H1 (cell line): ENCODE measurements around the gene DKC1. TPM values are rescaled to one million over a fixed set of nuclear protein-coding genes. Genes with fewer than 3 reads are reported as not detected.

Experiments
- SIN3A ChIP-seq, 2 experiments: IDR thresholded peaks in 1 of 2; conservative IDR thresholded peaks in 1 of 2; 2 replicates each; pipeline ENCODE4 v1.6.1; 2011 to 2012; ENCODE audit warnings: low read length in 2 of 2, improper control_type of control experiment in 1 of 2, low read depth in 1 of 2, mild to moderate bottlenecking in 1 of 2
- TAF1 ChIP-seq: IDR thresholded peaks from 2 replicates; pipeline ENCODE4 v1.6.1; 2011; ENCODE audit warnings: mild to moderate bottlenecking, low read depth, low read length
- polyA plus RNA-seq, 7 experiments: library from polyadenylated mRNA; depleted of rRNA in 3 of 7; stranded (reverse) in 5 of 7; unstranded in 2 of 7; fragments of >200 nt in 5 of 7; fragments of 200-250 nt in 2 of 7; gene quantifications; 1 replicate in 5 of 7; 2 replicates in 1 of 7; 4 replicates in 1 of 7; pipeline versions ENCODE4 v1.2.1 to v1.2.3, GENCODE V29; 2011 to 2013; ENCODE audit warnings: missing spikeins in 2 of 7, mixed read lengths in 2 of 7
- total RNA-seq: library from RNA; stranded (reverse); fragmentation: NEBNext Ultra II Directional; extraction: Animal tissue kit (Norgen Biotek cat#: 25700); gene quantifications from 2 replicates; pipeline ENCODE4 v1.2.1, GENCODE V29; 2021
- TF ChIP-seq, protein P1 (sequence below): fragments of 300-600 bp; sonication (generic); IDR thresholded peaks from 2 replicates; pipeline ENCODE4 v1.7.1; 2012; ENCODE audit warnings: low read length, moderate library complexity, mild to moderate bottlenecking, inconsistent platforms; ENCODE audit not compliant: insufficient replicate concordance

Gene DKC1
- total and polyA plus RNA-seq, 2 of the 8 experiments (the other 6 are each of a cell fraction or from before 2014, with no cell fraction given) = 65.6 to 143 TPM

DNA sequence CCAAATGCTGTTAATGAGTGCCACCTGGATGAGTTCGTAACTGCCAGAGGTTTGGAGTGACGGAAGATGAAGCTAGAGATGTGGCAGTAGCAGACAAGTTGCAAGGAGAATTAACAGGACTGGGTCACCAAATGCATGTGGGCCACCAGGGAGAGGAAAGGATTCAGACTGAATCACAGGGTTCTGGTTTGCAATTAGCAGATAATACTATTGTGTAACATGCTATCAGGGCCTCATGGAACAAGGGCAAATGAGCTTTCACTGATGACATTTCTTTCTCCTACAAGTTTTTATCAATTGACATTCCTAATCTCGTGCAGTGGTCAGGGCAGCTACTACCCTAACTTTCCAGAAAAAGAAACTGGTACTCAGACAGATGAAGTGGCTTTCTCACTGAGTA is 33.2 kb upstream of the DKC1 start (continued):
- TF ChIP-seq, protein P1, sequence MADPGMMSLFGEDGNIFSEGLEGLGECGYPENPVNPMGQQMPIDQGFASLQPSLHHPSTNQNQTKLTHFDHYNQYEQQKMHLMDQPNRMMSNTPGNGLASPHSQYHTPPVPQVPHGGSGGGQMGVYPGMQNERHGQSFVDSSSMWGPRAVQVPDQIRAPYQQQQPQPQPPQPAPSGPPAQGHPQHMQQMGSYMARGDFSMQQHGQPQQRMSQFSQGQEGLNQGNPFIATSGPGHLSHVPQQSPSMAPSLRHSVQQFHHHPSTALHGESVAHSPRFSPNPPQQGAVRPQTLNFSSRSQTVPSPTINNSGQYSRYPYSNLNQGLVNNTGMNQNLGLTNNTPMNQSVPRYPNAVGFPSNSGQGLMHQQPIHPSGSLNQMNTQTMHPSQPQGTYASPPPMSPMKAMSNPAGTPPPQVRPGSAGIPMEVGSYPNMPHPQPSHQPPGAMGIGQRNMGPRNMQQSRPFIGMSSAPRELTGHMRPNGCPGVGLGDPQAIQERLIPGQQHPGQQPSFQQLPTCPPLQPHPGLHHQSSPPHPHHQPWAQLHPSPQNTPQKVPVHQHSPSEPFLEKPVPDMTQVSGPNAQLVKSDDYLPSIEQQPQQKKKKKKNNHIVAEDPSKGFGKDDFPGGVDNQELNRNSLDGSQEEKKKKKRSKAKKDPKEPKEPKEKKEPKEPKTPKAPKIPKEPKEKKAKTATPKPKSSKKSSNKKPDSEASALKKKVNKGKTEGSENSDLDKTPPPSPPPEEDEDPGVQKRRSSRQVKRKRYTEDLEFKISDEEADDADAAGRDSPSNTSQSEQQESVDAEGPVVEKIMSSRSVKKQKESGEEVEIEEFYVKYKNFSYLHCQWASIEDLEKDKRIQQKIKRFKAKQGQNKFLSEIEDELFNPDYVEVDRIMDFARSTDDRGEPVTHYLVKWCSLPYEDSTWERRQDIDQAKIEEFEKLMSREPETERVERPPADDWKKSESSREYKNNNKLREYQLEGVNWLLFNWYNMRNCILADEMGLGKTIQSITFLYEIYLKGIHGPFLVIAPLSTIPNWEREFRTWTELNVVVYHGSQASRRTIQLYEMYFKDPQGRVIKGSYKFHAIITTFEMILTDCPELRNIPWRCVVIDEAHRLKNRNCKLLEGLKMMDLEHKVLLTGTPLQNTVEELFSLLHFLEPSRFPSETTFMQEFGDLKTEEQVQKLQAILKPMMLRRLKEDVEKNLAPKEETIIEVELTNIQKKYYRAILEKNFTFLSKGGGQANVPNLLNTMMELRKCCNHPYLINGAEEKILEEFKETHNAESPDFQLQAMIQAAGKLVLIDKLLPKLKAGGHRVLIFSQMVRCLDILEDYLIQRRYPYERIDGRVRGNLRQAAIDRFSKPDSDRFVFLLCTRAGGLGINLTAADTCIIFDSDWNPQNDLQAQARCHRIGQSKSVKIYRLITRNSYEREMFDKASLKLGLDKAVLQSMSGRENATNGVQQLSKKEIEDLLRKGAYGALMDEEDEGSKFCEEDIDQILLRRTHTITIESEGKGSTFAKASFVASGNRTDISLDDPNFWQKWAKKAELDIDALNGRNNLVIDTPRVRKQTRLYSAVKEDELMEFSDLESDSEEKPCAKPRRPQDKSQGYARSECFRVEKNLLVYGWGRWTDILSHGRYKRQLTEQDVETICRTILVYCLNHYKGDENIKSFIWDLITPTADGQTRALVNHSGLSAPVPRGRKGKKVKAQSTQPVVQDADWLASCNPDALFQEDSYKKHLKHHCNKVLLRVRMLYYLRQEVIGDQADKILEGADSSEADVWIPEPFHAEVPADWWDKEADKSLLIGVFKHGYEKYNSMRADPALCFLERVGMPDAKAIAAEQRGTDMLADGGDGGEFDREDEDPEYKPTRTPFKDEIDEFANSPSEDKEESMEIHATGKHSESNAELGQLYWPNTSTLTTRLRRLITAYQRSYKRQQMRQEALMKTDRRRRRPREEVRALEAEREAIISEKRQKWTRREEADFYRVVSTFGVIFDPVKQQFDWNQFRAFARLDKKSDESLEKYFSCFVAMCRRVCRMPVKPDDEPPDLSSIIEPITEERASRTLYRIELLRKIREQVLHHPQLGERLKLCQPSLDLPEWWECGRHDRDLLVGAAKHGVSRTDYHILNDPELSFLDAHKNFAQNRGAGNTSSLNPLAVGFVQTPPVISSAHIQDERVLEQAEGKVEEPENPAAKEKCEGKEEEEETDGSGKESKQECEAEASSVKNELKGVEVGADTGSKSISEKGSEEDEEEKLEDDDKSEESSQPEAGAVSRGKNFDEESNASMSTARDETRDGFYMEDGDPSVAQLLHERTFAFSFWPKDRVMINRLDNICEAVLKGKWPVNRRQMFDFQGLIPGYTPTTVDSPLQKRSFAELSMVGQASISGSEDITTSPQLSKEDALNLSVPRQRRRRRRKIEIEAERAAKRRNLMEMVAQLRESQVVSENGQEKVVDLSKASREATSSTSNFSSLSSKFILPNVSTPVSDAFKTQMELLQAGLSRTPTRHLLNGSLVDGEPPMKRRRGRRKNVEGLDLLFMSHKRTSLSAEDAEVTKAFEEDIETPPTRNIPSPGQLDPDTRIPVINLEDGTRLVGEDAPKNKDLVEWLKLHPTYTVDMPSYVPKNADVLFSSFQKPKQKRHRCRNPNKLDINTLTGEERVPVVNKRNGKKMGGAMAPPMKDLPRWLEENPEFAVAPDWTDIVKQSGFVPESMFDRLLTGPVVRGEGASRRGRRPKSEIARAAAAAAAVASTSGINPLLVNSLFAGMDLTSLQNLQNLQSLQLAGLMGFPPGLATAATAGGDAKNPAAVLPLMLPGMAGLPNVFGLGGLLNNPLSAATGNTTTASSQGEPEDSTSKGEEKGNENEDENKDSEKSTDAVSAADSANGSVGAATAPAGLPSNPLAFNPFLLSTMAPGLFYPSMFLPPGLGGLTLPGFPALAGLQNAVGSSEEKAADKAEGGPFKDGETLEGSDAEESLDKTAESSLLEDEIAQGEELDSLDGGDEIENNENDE = no peak
- TF ChIP-seq SIN3A (conservative IDR thresholded peaks at IDR 0.05 in 1 of 2, IDR thresholded peaks at IDR 0.05 in 1 of 2; ENCODE audit: low read depth in 1 of 2, low read length in 2 of 2) (no peak), TAF1 (no peak)
